Sciatic nerve (tissue), 2 donors: Measurements from ENCODE around the gene URB1. TPM values are rescaled to one million over a fixed set of nuclear protein-coding genes. Genes with fewer than 3 reads are reported as not detected.
A peak's percentile ranks its signal among the peaks of the same experiment; 100 is the strongest.
"Not testable (repeated sequence)": the region's sequence is repeated elsewhere in the genome, so short reads cannot be mapped to it uniquely, and the experiment has no call there.

Source experiments
- ATAC-seq: fragments of 200-7000 bp; cut with Tn5 transposase; one replicate; pipeline ENCODE4 v1.9.1; 2020; ENCODE audit warnings: mild to moderate bottlenecking, moderate library complexity
- DNase-seq: peaks from one replicate; pipeline ENCODE4 v3.0.0-alpha.2; 2020; ENCODE audit warnings: low spot score
- intact Hi-C: fragments of 100-400 bp; cut with DNase I; formaldehyde crosslinking; loops from one replicate; pipeline ENCODE4 v1.14.2; 2022
- total RNA-seq: library from RNA; stranded (reverse); fragmentation: NEBNext Ultra II Directional; extraction: Animal tissue kit (Norgen Biotek cat#: 25700); gene quantifications from one replicate; pipeline ENCODE4 v1.2.1, GENCODE V29; 2021
- donor health status: DM: no; HTN: no; CAD: no.
- donor health status: DM: no; HTN: no; CAD: no.

Gene URB1
- total RNA-seq, 1 donor from 2014 or later = 30.4 TPM

DNA sequence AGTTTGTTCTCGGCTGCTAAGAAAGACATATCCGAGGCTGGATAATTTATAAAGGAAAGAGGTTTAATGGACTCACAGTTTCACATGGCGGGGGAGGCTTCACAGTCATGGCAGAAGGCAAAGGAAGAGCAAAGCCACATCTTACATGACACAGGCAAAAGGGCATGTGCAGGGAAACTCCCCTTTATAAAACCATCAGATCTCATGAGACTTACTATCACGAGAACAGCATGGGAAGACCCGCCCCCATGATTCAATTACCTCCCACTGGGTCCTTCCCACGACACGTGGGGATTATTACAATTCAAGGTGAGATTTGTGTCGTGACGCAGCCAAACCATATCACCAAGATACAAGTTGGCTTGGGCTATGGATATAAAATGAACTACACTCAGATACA, 81.8 kb downstream of the URB1 start:
- DNase-seq, intact Hi-C loops, ATAC-seq: not testable (repeated sequence)

DNA sequence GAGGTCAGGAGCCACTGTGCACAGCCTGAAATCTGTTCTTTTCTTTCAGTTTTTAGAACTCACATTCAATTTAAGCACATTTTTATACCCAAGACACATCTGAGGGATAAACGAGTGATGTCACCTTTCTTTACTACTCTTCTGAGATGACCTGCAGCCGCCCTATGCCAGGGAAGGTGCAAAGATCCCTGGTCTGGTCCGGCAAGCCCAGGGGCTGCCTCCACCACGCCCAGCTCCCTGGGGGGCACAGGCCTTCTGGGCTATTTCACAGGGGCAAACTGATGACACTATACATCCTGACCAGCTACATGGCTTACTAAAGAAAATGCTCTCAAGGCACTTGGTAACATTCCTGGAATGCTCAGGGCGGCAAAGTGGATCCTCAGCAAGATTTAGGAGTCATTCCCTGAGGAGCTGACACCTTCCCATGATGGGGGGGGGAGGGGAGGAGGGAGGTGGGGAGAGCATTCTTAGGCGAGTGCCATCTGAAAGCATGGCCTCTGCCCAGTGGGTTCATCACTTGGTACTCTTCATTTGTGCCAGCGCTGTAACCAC, 82.8 kb downstream of the URB1 start:
- intact Hi-C loops = no loop called here
- ATAC-seq (no peak), DNase-seq (no peak)

DNA sequence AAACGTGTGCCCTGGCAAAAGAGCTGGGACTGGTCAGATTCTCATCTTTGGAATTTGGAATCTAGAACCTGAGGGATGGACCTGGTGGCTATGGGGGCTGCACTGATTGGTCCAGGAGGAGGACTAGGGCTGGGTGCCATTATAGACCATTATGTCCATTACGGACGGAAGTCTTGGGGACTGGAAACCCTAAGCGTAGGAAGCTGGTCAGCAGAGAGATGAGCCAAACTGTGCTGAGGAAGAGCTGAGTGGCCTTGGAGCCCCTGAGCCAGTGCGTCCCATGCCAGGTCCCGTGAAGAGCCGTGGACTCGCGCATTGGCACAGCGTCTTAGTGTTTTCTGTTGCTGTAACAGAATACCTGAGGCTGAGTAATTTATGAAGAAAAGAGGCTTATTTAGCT, 84.1 kb downstream of the URB1 start:
- DNase-seq (no peak), ATAC-seq (no peak)
- intact Hi-C loops = no loop called here

DNA sequence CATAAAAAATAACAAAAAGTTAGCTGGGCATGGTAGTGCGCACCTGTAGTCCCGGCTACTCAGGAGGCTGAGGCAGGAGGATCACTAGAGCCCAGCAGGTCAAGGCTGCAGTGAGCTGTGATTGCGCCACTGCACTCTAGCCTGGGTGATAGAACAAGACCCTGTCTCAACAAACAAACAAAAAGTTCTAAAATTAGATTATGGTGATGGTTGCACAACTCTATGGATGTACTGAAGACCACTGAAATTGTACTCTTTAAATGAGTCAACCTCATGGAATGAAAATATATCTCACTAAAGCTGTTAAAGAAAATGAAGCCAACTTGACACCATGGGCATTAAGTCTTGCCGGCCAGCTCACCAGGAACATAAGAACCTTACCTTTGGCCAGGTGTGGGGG, 85.1 kb downstream of the URB1 start:
- ATAC-seq (no peak), DNase-seq (no peak)
- intact Hi-C loops = no loop called here

DNA sequence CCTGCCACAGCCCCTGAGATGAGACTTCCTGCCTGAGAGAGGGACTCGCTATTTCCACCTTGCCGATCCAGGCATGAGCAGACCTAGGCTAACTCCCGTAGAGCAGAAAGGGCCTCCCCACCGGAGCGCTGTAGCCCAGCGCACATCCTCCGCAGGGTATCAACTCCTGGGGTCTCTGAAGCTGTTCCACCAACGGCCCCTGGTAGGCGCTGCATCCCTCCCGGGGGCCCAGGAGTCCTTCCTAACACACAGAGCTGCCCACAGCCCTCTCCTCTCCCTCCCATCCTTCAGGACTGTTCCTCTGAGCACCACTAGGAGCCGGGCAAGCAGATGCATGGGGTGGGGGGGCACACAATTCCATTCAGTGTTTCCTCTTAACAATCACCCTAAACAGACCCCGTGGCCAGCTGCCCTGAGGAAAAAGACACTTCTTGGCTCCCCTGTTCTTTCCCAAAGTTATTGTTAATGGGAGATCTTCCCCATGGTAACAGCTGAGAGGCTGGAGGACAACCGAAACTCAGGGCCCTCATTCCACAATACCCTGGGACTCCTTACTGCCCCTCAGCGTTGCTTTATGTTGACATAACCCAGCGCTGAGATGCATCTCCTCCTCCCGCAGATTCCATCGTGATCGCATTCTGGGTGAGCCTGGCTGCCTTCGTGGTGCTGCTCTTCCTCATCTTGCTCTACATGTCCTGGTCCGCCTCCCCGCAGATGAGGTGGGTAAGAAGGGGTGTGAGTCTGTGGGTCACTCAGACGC, 86.6 kb downstream of the URB1 start:
- intact Hi-C loops = no loop called here
- ATAC-seq = peak; percentile 70
- no peak for DNase-seq

DNA sequence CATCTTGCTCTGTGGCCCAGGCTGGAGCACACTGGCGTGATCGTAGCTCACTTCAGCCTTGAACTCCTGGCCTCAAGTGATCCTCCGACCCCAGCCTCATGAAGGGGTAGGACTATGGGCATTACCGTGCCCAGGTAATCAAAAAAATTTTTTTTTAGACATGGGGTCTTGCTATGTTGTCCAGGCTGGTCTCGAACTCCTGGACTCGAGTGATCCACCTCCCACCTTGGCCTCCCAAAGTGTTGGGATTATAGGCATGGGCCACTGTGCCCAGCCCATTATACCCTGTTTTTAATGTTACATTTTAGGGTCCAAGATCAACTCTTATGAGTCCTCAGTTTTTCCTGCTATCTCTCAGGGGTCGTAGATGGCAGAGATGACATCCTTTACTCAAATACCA, 87.8 kb downstream of the URB1 start:
- DNase-seq (no peak), ATAC-seq (no peak)
- intact Hi-C loops = no loop called here

DNA sequence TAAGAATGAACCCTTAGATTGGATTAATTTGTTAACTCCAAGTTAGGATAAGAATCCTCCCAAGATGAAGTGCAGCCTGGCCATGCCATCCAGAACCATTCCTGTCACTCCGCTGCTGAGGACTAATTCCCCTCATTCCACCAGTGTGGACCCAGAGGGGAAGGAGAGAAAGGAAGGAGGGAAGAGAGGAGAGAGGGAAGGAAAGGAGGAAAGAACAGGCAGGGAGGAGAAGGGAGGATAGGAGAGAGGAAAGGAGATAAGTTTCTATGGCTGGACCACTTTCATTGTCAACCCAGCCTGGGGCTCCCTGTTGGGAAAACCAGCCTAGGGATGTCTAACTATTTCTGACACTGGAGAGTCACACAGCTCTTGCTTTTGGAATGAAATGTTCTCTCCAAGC, 89.4 kb downstream of the URB1 start:
- no peak for DNase-seq
- intact Hi-C loops = no loop called here
- ATAC-seq = no peak

DNA sequence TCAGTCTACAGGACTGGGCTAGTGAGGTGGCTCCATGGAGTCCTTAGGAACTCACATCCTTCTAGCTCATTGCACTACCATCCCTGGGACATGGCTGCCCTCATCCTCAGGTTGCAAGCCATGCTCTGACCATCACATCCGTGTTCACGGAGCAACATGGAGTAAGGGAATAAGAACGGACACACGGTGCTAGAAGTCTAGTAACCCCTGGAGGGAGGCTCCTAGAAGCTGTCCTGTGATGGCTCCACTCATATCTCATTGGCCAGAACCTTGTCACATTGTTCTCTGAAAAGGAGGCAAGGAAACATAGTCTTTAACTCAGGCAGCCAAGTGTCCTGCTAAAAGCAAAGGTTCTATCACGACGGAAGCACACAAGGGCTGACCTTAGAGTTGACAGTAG, 90.3 kb downstream of the URB1 start:
- intact Hi-C loops = no loop called here
- DNase-seq = no peak

DNA sequence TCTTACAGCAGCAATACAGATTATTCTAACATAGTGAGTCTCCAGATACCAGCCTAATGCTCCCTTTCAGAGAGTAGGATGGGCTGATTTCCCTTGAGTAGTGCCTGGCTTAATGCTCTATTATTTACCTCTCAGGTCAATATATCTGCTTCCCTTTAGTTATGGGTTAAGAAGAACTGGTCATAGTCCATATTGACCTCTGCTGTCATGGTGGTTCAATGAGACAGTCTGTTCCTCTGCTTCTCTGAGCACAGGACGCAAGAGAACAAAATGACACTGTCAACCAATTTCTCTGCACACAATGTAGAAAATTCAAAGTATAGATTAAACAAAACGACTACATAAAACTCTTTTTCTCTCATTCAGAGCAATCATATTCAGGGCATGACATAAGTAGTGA, 91.2 kb downstream of the URB1 start:
- no peak for ATAC-seq
- intact Hi-C loops = no loop called here
- DNase-seq = no peak

More for the DNA sequence above, 90.3 kb downstream of the URB1 start:
- ATAC-seq = no peak

DNA sequence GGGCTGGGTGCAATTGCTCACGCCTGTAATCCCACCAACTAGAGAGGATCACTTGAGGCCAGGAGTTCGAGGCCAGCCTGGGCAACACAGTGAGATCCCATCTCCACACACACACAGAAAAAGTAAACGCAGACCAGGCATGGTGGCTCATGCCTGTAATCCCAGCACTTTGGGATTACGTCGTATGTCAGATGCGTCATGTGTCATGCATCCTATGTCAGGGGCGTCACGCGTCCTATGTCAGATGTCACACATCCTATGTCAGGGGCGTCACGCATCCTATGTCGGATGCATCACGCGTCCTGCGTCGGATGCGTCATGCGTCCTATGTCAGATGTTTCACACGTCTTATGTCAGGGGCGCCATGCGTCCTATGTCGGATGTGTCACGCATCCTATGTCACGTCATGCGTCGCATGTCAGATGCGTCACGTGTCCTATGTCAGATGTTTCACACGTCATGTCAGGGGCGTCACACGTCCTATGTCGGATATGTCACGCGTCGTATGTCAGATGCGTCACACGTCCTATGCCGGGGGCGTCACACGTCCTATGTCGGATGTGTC, 92.6 kb downstream of the URB1 start:
- intact Hi-C loops = no loop called here
- no peak for ATAC-seq
- DNase-seq = no peak

DNA sequence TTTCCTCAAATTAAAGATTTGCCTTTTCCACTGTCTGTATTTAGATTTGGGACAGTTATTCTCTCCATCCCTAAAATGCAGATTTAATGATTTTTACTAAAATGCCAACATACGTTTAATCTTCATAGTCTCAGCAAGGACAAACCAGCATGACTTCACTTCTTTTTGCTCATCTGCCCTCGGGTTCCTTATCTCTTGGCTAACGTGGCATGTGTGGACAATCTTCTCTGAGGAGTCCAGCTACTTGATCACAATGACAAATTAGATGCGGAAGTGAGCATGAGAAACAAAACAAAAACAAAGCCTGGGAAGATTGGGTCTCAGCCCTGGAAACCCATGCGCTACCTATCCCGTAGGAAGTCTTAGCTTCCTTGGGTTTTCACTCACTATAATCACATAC, 93.1 kb downstream of the URB1 start:
- DNase-seq (no peak), ATAC-seq (no peak)
- intact Hi-C loops = no loop called here

DNA sequence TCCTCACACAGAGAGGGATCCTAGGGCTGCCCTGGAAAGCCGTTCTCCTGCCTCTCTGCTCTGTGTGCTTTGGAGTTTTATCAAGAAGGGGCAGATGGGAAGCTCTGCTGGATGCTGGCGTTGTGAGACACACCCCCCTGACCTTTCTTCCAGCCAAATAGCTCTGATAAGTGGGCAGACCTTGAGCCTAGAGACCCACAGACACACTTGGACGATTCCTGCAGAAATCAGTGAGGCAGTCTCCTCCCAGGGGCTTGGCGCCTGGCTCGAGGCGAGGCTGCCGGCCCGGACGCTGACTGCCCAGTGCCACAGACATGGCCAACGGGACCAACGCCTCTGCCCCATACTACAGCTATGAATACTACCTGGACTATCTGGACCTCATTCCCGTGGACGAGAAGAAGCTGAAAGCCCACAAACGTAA, 94.1 kb downstream of the URB1 start, which contains the start of gene MRAP:
Gene MRAP, plus strand, starts transcription at position 198 of the 424 bp plus-strand sequence. Its CDS starts 117 bp downstream, at position 315.
- DNase-seq (no peak), ATAC-seq (peak; percentile 74)
- intact Hi-C loops = no loop called here

DNA sequence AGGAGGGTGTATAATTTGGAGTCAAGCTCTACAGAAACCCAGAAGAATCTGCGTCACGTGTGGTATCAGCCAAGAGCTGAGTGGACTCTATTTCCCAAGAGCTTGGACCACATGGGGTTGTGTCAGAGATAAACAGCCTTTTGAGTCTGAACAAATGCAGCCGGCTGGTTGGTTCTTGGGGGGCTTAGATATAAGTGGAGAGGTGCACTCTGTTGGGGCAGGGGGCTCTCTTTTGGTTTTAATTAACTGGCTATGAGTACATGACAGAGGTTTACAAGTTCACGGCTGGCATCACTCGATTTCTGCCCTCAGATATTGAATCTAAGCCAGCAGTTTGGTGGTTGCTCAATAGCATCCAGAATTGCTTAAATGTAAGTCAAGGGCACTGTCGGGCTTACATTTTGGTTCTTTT, 94.7 kb downstream of the URB1 start:
- intact Hi-C loops = no loop called here
- no peak for DNase-seq
- ATAC-seq = peak; percentile 65

DNA sequence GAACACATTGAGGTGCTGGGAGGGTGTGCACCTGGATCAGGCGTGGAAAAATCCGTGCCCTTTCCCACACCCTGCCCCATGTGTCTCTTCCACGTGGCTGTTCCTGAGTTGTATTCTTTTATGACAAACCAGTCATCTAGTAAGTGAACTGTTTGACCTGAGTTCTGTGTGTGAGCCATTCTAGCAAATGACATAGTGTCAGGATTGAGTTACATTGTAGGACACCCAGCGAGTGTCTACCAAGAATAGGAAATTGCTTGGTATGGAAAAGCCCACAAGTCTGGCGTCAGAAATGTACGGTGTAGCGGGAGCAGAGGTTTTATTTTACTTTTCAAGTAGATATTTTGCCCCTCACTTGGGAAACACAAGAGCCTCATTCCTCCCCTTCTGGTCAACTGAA, 95.4 kb downstream of the URB1 start:
- DNase-seq (no peak), ATAC-seq (no peak)
- intact Hi-C loops = no loop called here

DNA sequence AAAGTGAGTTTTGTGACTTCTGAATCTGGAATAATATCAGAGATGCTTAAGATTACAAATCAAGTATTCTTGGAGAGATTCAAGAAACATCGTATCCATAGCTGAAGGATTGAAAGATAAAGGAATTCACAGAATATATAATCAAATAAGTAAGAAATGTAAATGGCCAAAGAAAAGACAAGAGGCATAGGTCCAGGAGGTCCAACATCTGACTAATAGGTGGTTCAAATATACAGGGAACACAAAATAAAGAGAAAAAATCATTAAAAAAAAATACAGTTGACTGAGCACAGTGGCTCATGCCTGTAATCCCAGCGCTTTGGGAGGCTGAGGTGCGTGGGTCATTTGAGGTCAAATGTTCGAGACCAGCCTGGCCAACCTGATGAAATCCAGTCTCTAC, 107.3 kb downstream of the URB1 start:
- intact Hi-C loops = no loop called here
- ATAC-seq (no peak), DNase-seq (no peak)

DNA sequence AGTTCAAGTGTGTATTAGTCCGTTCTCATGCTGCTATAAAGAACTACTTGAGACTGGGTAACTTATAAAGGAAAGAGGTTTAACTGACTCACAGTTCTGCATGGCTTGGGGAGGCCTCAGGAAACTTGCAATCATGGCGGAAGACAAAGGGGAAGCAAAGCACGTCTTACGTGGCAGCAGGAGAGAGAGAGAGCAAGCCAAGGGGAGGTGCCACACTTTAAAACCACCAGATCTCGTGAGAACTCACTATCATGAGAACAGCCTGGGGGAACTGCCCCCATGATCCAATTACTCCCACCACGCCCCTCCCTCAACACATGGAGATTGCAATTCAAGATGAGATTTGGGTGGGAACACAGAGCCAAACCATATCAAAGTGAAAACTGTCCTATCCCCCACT, 109.8 kb downstream of the URB1 start:
- no peak for DNase-seq
- ATAC-seq = no peak
- intact Hi-C loops = no loop called here

DNA sequence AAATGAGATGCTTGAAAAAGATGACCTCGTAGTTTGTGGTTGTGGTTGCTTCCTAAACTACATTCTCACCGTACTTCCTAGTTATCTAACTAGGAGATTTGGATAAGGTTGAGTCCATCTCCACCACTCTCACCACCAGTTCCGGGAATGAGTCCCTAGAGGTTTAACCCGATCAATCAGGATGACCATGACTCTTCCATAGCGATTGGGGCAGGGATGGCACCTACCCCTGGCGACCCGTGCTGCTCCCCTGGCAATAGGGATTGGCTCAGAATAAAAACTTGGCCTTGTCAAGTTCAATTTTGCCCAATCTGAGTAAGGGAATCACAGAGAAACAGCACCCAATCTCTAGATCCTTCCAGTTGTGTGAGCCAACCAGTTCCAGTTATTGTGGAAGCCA, 111.3 kb downstream of the URB1 start:
- ATAC-seq = no peak
- intact Hi-C loops = no loop called here
- no peak for DNase-seq

DNA sequence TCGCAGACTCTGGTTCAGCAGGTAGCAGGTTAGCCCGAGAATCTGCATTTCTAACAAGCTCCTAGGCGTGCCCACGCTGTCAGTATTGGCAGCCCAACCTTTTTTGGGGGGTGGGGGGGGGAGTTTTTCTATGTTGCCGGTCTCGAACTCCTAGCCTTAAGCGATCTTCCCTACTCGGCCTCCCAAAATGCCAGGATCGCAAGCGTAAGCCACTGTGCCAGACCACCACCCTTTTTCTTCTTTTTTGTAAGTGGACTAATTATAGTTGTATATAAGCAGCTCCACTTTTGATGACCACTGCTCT, 113.5 kb downstream of the URB1 start:
- ATAC-seq = no peak
- no peak for DNase-seq
- intact Hi-C loops = no loop called here

DNA sequence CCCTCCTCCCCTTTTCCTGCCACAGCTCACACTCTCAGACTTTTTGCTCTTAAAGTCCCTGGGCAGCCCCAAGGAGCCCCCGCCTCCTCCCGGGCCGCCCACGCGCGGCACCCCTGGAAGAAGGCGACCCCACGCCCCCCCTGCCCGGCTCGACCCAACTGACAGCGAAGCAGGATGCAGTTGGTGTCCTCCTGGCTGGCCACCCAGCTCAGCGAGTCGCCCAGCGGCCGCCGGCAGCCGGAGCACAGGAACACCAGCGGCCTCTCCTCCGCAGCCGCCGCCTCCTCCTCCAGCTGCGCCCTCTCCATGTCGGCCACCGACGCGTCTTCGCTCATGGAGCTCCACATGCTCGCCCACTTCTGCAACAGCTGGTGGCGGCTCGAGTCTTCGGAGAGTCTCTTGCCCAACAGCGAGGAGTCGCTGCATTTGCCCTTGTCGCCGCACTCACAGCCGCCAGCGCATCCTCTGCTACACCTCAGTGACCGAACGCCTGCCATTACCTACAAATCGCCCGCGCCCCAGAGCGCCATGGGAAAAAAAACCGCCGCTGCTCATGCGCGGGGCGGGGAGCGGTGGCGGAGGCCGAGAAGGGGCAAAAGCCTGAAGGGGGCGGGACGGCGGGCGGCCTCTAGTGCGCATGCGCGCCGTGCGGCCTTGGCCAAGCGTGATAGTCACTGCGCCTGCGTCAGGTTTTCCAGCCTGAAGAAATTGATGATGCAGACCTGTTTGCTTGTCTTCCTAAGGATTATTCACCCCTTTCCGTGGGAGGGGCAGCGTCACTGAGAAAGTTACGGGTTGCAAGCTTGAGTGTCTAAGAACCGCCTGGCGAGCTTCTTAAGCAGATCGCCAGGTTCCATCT, 114.1 kb downstream of the URB1 start, which contains the start of gene MIS18A:
Gene MIS18A, minus strand, starts transcription at position 532 of the 859 bp plus-strand sequence. Its CDS starts 35 bp downstream, at position 497.
- ATAC-seq (peak; percentile 99), DNase-seq (peak; percentile 97)
- intact Hi-C loops = no loop called here

DNA sequence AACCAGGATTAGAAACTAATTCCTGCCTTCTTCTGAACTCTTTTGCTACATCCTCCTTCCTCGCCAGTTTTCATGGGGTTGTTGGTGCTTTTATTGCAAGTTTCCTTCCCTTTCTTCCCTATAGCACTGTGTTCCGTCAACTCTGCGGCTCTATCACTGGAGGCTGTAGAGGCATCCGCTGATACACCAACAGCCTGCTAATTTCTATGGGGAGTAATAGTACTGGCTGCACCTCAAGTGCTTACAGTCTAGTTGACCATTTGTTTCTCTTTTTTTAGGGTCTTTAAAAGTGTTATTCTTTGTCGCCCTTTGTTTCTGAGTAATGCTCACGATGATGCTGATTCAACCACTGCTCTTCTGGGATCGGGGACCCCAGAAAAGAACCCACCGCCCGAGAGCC, 114.7 kb downstream of the URB1 start:
- ATAC-seq = no peak
- intact Hi-C loops = no loop called here
- DNase-seq = no peak
